Loucy (cell line): ENCODE results near the gene CAMTA1.

ENCODE experiments used
- H2AFZ ChIP-seq: fragments of 200-600 bp; sonication (generic); 2 replicates; pipeline ENCODE4 v1.6.0; 2016; ENCODE audit warnings: antibody characterized with exemption, mild to moderate bottlenecking, low read length, moderate library complexity
- H3F3A ChIP-seq: fragments of 200-600 bp; 2 replicates; pipeline ENCODE4 v1.6.0; 2016; ENCODE audit warnings: antibody characterized with exemption, low read depth, mild to moderate bottlenecking
- H3K27me3 ChIP-seq: fragments of 200-600 bp; sonication (generic); 2 replicates; pipeline ENCODE4 v1.6.1; 2014; ENCODE audit warnings: low read length, mild to moderate bottlenecking; ENCODE audit not compliant: insufficient read depth, poor library complexity, severe bottlenecking
- H3K36me3 ChIP-seq: fragments of 200-600 bp; sonication (generic); 2 replicates; pipeline ENCODE4 v1.6.1; 2016; ENCODE audit warnings: low read length; ENCODE audit not compliant: insufficient read depth
- H3K4me1 ChIP-seq: fragments of 200-600 bp; sonication (generic); 2 replicates; pipeline ENCODE4 v1.5.1; 2014; ENCODE audit warnings: low read length, mild to moderate bottlenecking; ENCODE audit not compliant: insufficient read depth, poor library complexity, severe bottlenecking
- H3K4me2 ChIP-seq: fragments of 200-600 bp; sonication (generic); 2 replicates; pipeline ENCODE4 v1.6.0; 2014; ENCODE audit warnings: antibody characterized with exemption, low read length, low read depth, mild to moderate bottlenecking; ENCODE audit not compliant: poor library complexity, severe bottlenecking
- H3K4me3 ChIP-seq: fragments of 200-600 bp; sonication (generic); 2 replicates; pipeline ENCODE4 v1.5.1; 2014; ENCODE audit warnings: low read length, mild to moderate bottlenecking, mixed read lengths; ENCODE audit not compliant: poor library complexity, severe bottlenecking
- H3K79me2 ChIP-seq: fragments of 200-600 bp; sonication (generic); 2 replicates; pipeline ENCODE4 v1.6.1; 2014; ENCODE audit warnings: low read length; ENCODE audit not compliant: insufficient read depth
- H3K9ac ChIP-seq: fragments of 200-600 bp; sonication (generic); 2 replicates; pipeline ENCODE4 v1.6.0; 2014; ENCODE audit warnings: mild to moderate bottlenecking, low read depth, low read length, moderate library complexity; ENCODE audit not compliant: poor library complexity, severe bottlenecking
- H3K9me2 ChIP-seq: fragments of 200-600 bp; sonication (generic); replicated peaks from 2 replicates; pipeline ENCODE4 v1.6.1; 2016; ENCODE audit warnings: low read depth, low read length, mixed read lengths
- H3K9me3 ChIP-seq: fragments of 200-600 bp; sonication (generic); 2 replicates; pipeline ENCODE4 v1.6.1; 2014; ENCODE audit warnings: mild to moderate bottlenecking, antibody characterized with exemption, low read length, low read depth; ENCODE audit not compliant: insufficient read depth
- H4K20me1 ChIP-seq: fragments of 200-600 bp; sonication (generic); 2 replicates; pipeline ENCODE4 v1.6.0; 2014; ENCODE audit warnings: antibody characterized with exemption, low read length, mild to moderate bottlenecking; ENCODE audit not compliant: insufficient read depth, poor library complexity, severe bottlenecking
- CTCF ChIP-seq: fragments of 200-600 bp; sonication (generic); conservative IDR thresholded peaks from 2 replicates; pipeline ENCODE4 v1.5.1; 2014; ENCODE audit warnings: mild to moderate bottlenecking, antibody characterized with exemption, low read length
- EZH2phosphoT487 ChIP-seq: fragments of 200-600 bp; IDR thresholded peaks from 2 replicates; pipeline ENCODE4 v1.6.1; 2018; ENCODE audit warnings: antibody characterized with exemption, mild to moderate bottlenecking, moderate library complexity, borderline replicate concordance

CAMTA1 gene

DNA sequence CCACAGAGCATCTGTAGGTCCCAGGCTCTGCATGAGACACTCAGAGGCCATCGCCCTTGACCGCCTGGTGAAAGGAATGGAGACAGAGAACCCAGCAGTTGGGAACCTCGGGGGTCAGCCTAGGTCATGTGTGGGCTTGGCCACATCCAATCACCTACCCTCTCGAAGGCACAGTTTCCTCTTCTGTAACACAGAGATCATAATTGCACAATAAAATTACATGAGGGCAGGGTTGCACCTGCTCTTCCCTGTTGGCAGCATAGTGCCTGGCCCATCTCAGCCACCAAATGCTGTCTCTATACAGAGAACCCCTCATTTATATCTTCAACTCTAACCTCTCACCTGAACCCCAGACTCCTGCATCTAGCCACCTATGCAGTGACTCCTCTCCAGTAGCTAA lies 567.7 kb downstream of the CAMTA1 start:
- Histone ChIP-seq H3K4me3 (no peak overlapping the region), H3K4me2 (no peak overlapping the region), H3K27me3 (no peaks in the 10 kb centered on the region), H3K9ac (no peak overlapping the region), H3K36me3 (no peaks in the 10 kb centered on the region), H3K9me2 (no peaks in the 10 kb centered on the region), H3F3A (no peaks in the 10 kb centered on the region), H3K4me1 (no peaks in the 10 kb centered on the region), H3K9me3 (no peaks in the 10 kb centered on the region; the same call in 1 of the 2 replicates), H3K79me2 (no peaks in the 10 kb centered on the region), H2AFZ (no peak overlapping the region), H4K20me1 (no peaks in the 10 kb centered on the region)
- TF ChIP-seq CTCF (no peak), EZH2phosphoT487 (no peak)

DNA sequence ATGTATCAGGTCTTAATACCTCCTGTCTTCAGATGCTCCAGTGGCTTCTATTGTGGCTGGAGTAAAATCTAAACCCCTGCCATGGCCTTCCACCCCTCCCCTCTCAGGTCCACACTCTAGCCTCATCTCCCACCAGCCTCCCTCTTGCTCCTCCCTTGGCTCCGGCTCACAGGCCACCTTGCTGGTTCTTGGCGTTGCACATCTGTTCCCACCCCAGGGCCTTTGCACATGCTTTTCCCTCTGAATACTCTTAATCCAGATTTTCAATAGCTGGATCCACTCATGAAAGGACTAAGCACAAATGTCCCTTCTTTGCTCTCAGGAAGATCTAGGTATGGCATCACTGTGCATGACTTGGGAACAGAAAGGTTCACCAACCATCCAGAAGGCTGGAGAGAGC lies 570.4 kb downstream of the CAMTA1 start:
- no peaks in the 10 kb centered on the region for H3K36me3 ChIP-seq
- H3K9me3 ChIP-seq: peaks cover 2% of the 10 kb centered on the region; the same call in 1 of the 2 replicates
- H3K4me3 ChIP-seq: no peak overlapping the region
- no peaks in the 10 kb centered on the region for H3K9me2 ChIP-seq
- H3K9ac ChIP-seq: no peak overlapping the region
- no peaks in the 10 kb centered on the region for H3K4me1 ChIP-seq
- no peaks in the 10 kb centered on the region for H3F3A ChIP-seq
- H3K79me2 ChIP-seq: no peaks in the 10 kb centered on the region
- H3K27me3 ChIP-seq: no peaks in the 10 kb centered on the region
- H3K4me2 ChIP-seq: no peak overlapping the region
- no peaks in the 10 kb centered on the region for H4K20me1 ChIP-seq
- no peak overlapping the region for H2AFZ ChIP-seq
- TF ChIP-seq CTCF (no peak), EZH2phosphoT487 (no peak)

DNA sequence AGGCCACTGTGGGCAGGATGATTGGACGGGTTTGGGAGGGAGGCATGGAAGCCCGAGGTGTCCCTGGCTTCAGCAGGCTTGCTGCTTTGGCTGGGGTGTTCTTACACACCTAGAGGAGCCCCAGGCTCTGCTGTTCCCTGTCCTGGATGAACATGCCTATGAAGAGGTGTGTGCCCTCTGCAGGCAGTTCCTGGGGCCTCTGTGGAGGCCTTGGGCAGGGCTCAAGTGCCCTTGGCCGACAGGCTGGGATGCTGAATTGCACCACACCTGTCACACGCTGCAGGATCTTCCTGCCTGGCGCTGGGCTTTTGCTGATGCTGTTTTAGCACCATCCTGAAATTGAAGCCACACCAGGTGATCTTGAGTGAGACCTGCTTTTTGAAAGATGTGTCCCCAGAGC lies 570.8 kb downstream of the CAMTA1 start:
- no peaks in the 10 kb centered on the region for H3F3A ChIP-seq
- no peaks in the 10 kb centered on the region for H4K20me1 ChIP-seq
- no peak overlapping the region for H3K9ac ChIP-seq
- TF ChIP-seq EZH2phosphoT487: no peak
- no peak for TF ChIP-seq CTCF
- H3K4me1 ChIP-seq: no peaks in the 10 kb centered on the region
- peaks cover 3% of the 10 kb centered on the region; the same call in 1 of the 2 replicates for H3K9me3 ChIP-seq
- no peak overlapping the region for H2AFZ ChIP-seq
- no peaks in the 10 kb centered on the region for H3K27me3 ChIP-seq
- H3K36me3 ChIP-seq: no peaks in the 10 kb centered on the region
- H3K9me2 ChIP-seq: no peaks in the 10 kb centered on the region
- no peaks in the 10 kb centered on the region for H3K79me2 ChIP-seq
- H3K4me2 ChIP-seq: no peak overlapping the region
- H3K4me3 ChIP-seq: no peak overlapping the region
